Endothelial cell of umbilical vein (primary cell): ENCODE results near the gene MRPS5. TPM values are rescaled to one million over a fixed set of nuclear protein-coding genes. Genes with fewer than 3 reads are reported as not detected.
A peak's percentile ranks its signal among the peaks of the same experiment; 100 is the strongest.

Experiments used
- BruUV-seq: library from RNA; stranded (reverse); fragments of 400-500 nt; replicated peaks from 2 replicates; lab custom pipeline; 2021; lab: Mats Ljungman, UMichigan
- CTCF ChIA-PET: fragments of 300-600, 350-600 bp; sonication (Branson Sonifier 250); formaldehyde crosslinking; loops from one replicate; lab custom pipeline; 2021; ENCODE audit warnings: antibody characterized with exemption, inconsistent platforms; lab: Charles Lee
- POLR2A ChIA-PET: fragments of 300-600, 350-600 bp; sonication (Branson Sonifier 250); formaldehyde crosslinking; loops from one replicate; lab custom pipeline; 2021; ENCODE audit warnings: antibody characterized with exemption, inconsistent platforms; lab: Charles Lee
- DNase-seq: peaks from one replicate; pipeline ENCODE4 v3.0.0-alpha.2; 2011; ENCODE audit warnings: low read depth, low spot score
- FAIRE-seq: peaks from 2 replicates; lab custom pipeline; 2011; peaks lifted over from hg19 to GRCh38; lab: Jason Lieb, UNC
- H2AFZ ChIP-seq: 2 replicates; pipeline ENCODE4 v1.6.0; 2012; ENCODE audit warnings: low read depth, low read length, control low read depth, inconsistent platforms
- H3K27ac ChIP-seq: 2 replicates; pipeline ENCODE4 v1.5.1; 2011; ENCODE audit warnings: low read depth, mild to moderate bottlenecking, control low read depth, low read length, moderate library complexity; ENCODE audit not compliant: insufficient read depth
- H3K27me3 ChIP-seq, 2 experiments: 2 replicates each; pipeline versions ENCODE4 v1.6.0 to v1.6.1; 2011; ENCODE audit warnings: low read length in 2 of 2, mixed read lengths in 1 of 2; ENCODE audit not compliant: control insufficient read depth in 2 of 2, insufficient read depth in 2 of 2
- H3K36me3 ChIP-seq, 2 experiments: 2 replicates in 1 of 2; 3 replicates in 1 of 2; pipeline ENCODE4 v1.5.1; 2011; ENCODE audit warnings: low read length in 2 of 2, mild to moderate bottlenecking in 1 of 2, moderate library complexity in 1 of 2; ENCODE audit not compliant: control insufficient read depth in 2 of 2, insufficient read depth in 2 of 2; ENCODE audit errors: extremely low read depth in 1 of 2
- H3K4me1 ChIP-seq: 3 replicates; pipeline ENCODE4 v1.5.1; 2011; ENCODE audit warnings: mild to moderate bottlenecking, low read length; ENCODE audit not compliant: control insufficient read depth, insufficient read depth; ENCODE audit errors: extremely low read depth
- H3K4me2 ChIP-seq: 2 replicates; pipeline ENCODE4 v1.6.1; 2011; ENCODE audit warnings: low read length, control low read depth, mixed read lengths; ENCODE audit not compliant: insufficient read depth
- H3K4me3 ChIP-seq, 3 experiments: fragments of 200-600 bp in 1 of 3; sonication (generic), shearing (Covaris generic) in 1 of 3; replicated peaks in 1 of 3; 2 replicates each; pipeline ENCODE4 v1.5.1; 2011 to 2016; ENCODE audit warnings: control low read depth in 3 of 3, low read length in 3 of 3, mild to moderate bottlenecking in 2 of 3, inconsistent platforms in 1 of 3, low read depth in 1 of 3, moderate library complexity in 1 of 3; ENCODE audit not compliant: insufficient read depth in 1 of 3
- H3K79me2 ChIP-seq: 2 replicates; pipeline ENCODE4 v1.6.0; 2012; ENCODE audit warnings: low read length, inconsistent platforms; ENCODE audit not compliant: control insufficient read depth, insufficient read depth
- H3K9ac ChIP-seq: replicated peaks from 2 replicates; pipeline ENCODE3; 2011; ENCODE audit warnings: low read length, control low read depth; ENCODE audit not compliant: insufficient read depth; ENCODE audit errors: extremely low read depth
- H3K9me1 ChIP-seq: replicated peaks from 3 replicates; pipeline ENCODE4 v1.6.0; 2011; ENCODE audit warnings: mild to moderate bottlenecking, low read length; ENCODE audit not compliant: control insufficient read depth, insufficient read depth; ENCODE audit errors: extremely low read depth
- H3K9me3 ChIP-seq: replicated peaks from 2 replicates; pipeline ENCODE4 v1.5.1; 2012; ENCODE audit warnings: low read length, inconsistent platforms; ENCODE audit not compliant: control insufficient read depth, insufficient read depth
- H4K20me1 ChIP-seq: replicated peaks from 2 replicates; pipeline ENCODE3; 2011; ENCODE audit warnings: mild to moderate bottlenecking, low read length; ENCODE audit not compliant: control insufficient read depth, insufficient read depth; ENCODE audit errors: extremely low read depth
- EZH2 ChIP-seq: IDR thresholded peaks from 2 replicates; pipeline ENCODE4 v1.6.1; 2012; ENCODE audit warnings: borderline replicate concordance, low read depth, mild to moderate bottlenecking, moderate library complexity, low read length, inconsistent platforms; ENCODE audit not compliant: severe bottlenecking
- FOS ChIP-seq: IDR thresholded peaks from 2 replicates; pipeline ENCODE4 v1.6.1; 2011; ENCODE audit warnings: mild to moderate bottlenecking, low read length, moderate library complexity, borderline replicate concordance; ENCODE audit not compliant: insufficient read depth
- GATA2 ChIP-seq: IDR thresholded peaks from 2 replicates; pipeline ENCODE4 v1.7.0; 2011; ENCODE audit warnings: low read depth, mild to moderate bottlenecking, moderate library complexity, mixed read lengths, low read length; ENCODE audit not compliant: insufficient read length, insufficient read depth
- JUN ChIP-seq: IDR thresholded peaks from 2 replicates; pipeline ENCODE4 v1.6.1; 2011; ENCODE audit warnings: borderline replicate concordance, low read depth; ENCODE audit not compliant: insufficient read length, insufficient read depth
- MYC ChIP-seq: IDR thresholded peaks from one replicate; pipeline ENCODE4 v1.6.1; 2011; ENCODE audit warnings: mild to moderate bottlenecking, low read depth, low read length
- POLR2A ChIP-seq: IDR thresholded peaks from 2 replicates; pipeline ENCODE4 v1.6.1; 2012; ENCODE audit warnings: low read depth, mild to moderate bottlenecking, control low read depth, low read length
- POLR2AphosphoS5 ChIP-seq: IDR thresholded peaks from 2 replicates; pipeline ENCODE4 v1.6.1; 2012; ENCODE audit warnings: low read depth, mild to moderate bottlenecking, control low read depth, low read length, moderate library complexity; ENCODE audit not compliant: insufficient read depth
- dilution Hi-C: fragments of 300-500 bp; cut with MboI; formaldehyde crosslinking; loops from one replicate; pipeline ENCODE4 v1.15.0; 2019; ENCODE audit warnings: low sequenced_read_pairs; ENCODE audit not compliant: extremely low pct_ligation_motif_present
- intact Hi-C: fragments of 100-400 bp; cut with micrococcal nuclease; formaldehyde crosslinking; loops from one replicate; pipeline ENCODE4 v1.10.0; 2022
- polyA plus RNA-seq, 4 experiments: library from polyadenylated mRNA; depleted of rRNA in 3 of 4; stranded (reverse) in 3 of 4; unstranded in 1 of 4; fragments of >200 nt; gene quantifications; 2 replicates each; pipeline versions ENCODE4 v1.2.1 to v1.2.3, GENCODE V29; 2011 to 2012; ENCODE audit warnings: missing spikeins in 1 of 4
- total RNA-seq: library from RNA; stranded (reverse); gene quantifications from 2 replicates; pipeline ENCODE4 v1.2.3, GENCODE V29; 2021
- TF ChIP-seq, protein P1 (sequence below), 2 donors: IDR thresholded peaks; 1 replicate in 1 of 2; 2 replicates in 1 of 2; pipeline ENCODE4 v1.5.1; 2011; ENCODE audit warnings: low read length in 2 of 2, mild to moderate bottlenecking in 2 of 2, moderate library complexity in 2 of 2, control low read depth in 1 of 2, inconsistent platforms in 1 of 2, low read depth in 1 of 2; ENCODE audit not compliant: insufficient read depth in 1 of 2; ENCODE audit errors: extremely low read depth in 1 of 2
- TF ChIP-seq, protein P2 (sequence below): IDR thresholded peaks from 2 replicates; pipeline ENCODE4 v1.6.1; 2011; ENCODE audit not compliant: insufficient read depth, insufficient read length

MRPS5 gene
- total and polyA plus RNA-seq, 2 donors (not counting 3 experiments of a cell fraction or from before 2014, with no cell fraction given) = 50.5 to 62.8 TPM

DNA sequence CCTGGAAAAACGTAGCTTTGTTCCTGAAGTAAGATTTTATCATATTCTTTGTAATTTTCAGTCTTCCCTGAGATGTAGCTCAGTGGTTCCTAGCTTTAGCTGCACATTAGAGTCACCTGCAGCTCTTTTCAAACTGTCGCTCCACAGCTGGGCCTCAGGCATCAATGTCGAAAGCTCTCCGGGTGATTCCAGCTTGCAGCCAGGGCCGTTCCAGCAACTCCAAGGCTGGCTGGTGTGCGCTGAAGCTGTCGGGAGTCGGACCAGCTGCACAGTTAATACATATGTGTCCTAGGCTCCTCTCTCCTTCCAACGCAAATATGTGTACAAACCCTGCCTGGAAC lies 43.4 kb upstream of the MRPS5 start:
- DNase-seq (no peak), FAIRE-seq (no peak)
- Histone ChIP-seq H3K4me3 (peak overlapping the region; percentile 58 to 86 (median 67)), H3K4me1 (peaks cover 8% of the 10 kb centered on the region), H3K79me2 (peaks cover 2% of the 10 kb centered on the region), H3K4me2 (peak overlapping the region; percentile 94), H3K9me1 (no peaks in the 10 kb centered on the region), H3K27ac (peak overlapping the region; percentile 84), H3K36me3 (no peaks in the 10 kb centered on the region), H3K9ac (peak overlapping the region; percentile 93), H4K20me1 (no peaks in the 10 kb centered on the region), H3K9me3 (no peaks in the 10 kb centered on the region), H2AFZ (peak overlapping the region; percentile 85), H3K27me3 (no peaks in the 10 kb centered on the region)
- intact Hi-C loops = loop anchor here (2.0 to 5.0 kb wide), 2 partner anchors 44 to 88 kb away; partner anchors contain the start of gene MRPS5
- ChIA-PET CTCF (interaction anchor here (0.7 to 1.6 kb wide), 3 partner anchors 43 to 224 kb away, joined by 3 to 5 read pairs (median 3); partner anchors contain the start of gene MRPS5), POLR2A (interaction anchor here (2.1 kb wide), 1 partner anchor 44 kb away, joined by 14 read pairs; the partner anchor contains the start of gene MRPS5)
- TF ChIP-seq, protein P1, sequence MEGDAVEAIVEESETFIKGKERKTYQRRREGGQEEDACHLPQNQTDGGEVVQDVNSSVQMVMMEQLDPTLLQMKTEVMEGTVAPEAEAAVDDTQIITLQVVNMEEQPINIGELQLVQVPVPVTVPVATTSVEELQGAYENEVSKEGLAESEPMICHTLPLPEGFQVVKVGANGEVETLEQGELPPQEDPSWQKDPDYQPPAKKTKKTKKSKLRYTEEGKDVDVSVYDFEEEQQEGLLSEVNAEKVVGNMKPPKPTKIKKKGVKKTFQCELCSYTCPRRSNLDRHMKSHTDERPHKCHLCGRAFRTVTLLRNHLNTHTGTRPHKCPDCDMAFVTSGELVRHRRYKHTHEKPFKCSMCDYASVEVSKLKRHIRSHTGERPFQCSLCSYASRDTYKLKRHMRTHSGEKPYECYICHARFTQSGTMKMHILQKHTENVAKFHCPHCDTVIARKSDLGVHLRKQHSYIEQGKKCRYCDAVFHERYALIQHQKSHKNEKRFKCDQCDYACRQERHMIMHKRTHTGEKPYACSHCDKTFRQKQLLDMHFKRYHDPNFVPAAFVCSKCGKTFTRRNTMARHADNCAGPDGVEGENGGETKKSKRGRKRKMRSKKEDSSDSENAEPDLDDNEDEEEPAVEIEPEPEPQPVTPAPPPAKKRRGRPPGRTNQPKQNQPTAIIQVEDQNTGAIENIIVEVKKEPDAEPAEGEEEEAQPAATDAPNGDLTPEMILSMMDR (IDR thresholded peaks at IDR 0.05; ENCODE audit: extremely low read depth in 1 of 2, insufficient read depth in 1 of 2, low read depth in 1 of 2, low read length in 2 of 2) = no peak
- TF ChIP-seq POLR2AphosphoS5 (no peak), JUN (no peak), FOS (no peak), EZH2 (no peak), GATA2 (no peak), MYC (no peak), POLR2A (no peak)
- TF ChIP-seq, protein P2, sequence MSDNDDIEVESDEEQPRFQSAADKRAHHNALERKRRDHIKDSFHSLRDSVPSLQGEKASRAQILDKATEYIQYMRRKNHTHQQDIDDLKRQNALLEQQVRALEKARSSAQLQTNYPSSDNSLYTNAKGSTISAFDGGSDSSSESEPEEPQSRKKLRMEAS = no peak
- BruUV-seq = TSS peak; percentile 91
- dilution Hi-C loops = no loop called here
